CD4-positive, alpha-beta T cell treated with Interleukin-4 for 4 hours (primary cell): ENCODE data around the gene EHBP1.

Experiments
- DNase-seq: peaks from one replicate; pipeline ENCODE4 v3.0.0-alpha.2; 2020

The EHBP1 gene

DNA sequence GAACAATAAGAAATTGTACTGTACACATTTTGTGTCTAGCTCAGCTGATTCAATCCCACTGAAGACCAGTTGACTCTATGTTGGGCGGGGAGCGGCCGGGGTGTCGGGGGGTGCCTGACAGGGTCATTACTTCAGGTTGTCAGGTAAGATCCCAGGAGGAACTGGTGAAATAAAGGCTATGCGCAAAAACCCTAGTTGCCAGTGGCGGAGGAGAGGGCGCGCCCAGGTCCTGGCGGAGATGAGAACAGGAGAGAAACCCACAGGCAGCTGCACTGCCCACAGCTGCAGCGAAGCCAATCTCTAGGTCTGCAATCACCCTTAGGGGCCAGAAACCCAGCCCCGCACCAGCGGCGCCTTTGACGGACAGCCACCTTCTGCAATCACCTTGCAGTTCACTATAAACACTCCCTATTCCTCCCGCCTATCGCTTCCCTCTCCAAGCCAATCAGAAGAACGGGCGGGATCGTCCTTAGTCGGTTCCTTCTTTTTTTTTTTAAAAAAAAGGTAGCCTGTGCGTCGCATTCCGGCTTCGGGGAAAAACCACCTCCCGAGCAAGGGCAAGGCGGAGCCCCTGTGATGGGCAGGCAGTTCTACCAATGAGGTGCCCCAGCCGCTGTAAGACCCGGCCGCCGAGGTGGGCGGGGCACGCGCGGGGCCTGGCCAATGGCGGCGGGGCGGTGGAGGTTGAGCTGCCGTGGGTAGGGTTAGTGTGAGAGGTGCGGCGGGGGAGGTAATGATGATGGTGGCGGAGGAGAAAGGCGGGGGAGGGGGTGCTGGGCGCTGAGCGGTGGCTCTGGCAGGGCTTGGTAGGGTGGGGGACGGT, at the start of gene EHBP1:
TSS of gene EHBP1 (plus strand) at position 707 of the 823 bp plus-strand sequence. CDS start 1,479 bp downstream, outside the sequence.
- peak; percentile 99 for DNase-seq

DNA sequence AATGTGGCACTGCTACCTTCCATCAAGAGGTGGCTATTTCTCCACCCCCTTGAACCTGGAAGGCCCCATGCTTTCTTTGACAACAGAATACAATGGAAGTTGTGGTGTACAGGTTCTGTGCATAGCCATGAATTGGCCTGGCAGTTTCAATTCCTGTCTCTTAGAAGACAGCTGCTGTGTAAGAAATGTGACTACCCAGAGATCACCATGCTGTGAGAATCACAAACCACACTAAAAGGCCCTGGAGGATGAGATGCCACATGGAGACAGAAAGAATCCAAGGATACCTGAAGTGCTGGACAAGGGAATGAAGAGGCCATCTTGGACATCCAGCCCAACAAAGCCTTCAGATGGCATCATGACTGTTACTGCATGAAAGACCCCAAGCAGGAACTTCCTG, 47.7 kb upstream of the EHBP1 start:
- no peak for DNase-seq

DNA sequence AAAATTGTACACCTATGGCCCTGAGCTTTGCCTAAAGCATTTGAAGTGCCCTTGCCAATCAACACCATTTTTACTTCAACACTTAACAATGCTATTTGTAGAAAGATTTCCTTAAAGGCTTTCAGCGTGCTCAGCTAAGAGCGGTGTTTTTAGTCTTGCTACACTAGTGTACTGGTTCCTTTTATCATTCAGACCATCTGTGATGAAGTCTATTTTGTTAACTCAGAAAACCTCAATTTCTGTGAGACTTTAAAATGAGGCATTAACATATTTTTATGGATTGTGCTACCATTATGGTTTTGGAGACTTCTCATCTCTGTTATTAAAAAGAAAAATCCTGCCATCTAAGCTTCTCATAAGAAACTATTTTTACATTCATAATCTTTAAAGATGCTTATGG, 46.6 kb upstream of the EHBP1 start:
- no peak for DNase-seq

DNA sequence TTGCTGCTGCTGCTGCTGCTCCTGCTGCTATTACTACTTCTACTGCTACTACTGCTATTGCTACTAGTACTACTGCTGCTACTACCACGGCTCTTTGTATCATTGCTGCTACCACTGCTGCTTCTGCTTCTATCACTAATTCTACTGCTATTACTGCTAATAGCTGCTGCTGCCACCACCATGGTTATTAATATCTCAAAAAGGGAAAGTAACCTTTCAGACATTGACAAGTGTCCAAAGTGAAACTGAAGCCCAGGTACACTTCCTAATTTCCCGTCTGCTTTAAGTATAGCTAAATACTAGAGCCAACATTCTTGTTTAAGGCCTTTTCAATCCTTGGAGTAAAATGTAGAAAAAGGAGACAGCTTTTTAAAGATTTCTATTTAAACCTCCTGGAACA, 45.4 kb upstream of the EHBP1 start:
- no peak for DNase-seq

DNA sequence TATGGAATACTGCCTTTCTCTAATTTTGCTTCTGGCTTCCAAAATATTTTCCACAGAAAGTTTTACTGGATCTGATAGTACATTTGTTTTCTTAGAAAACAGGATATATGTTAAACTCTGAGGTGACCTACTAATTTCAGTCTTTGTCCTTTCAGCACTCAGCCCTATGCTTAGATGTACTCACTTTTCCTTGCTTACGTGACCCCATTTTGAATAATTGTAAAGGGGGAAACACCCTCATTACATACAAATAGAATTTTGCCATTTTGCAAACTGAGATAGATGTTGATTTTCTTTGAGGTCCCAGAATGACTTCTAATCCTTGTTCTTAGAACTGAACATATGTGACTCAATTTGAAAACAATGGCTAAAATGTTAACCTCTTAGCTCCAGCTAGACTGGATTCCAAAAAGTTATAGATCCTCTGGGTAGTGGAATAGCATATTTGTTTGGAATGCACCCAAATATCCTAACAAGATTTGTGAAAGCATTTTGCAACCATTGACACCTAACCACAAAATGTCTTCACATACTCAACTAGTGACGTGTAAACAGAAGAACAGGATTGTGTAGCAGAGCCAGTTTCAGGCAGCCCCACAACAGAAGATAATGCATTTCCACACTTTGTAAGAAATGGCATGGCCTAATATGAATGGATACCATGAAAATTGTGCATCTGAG, 44.8 kb upstream of the EHBP1 start:
- no peak for DNase-seq

DNA sequence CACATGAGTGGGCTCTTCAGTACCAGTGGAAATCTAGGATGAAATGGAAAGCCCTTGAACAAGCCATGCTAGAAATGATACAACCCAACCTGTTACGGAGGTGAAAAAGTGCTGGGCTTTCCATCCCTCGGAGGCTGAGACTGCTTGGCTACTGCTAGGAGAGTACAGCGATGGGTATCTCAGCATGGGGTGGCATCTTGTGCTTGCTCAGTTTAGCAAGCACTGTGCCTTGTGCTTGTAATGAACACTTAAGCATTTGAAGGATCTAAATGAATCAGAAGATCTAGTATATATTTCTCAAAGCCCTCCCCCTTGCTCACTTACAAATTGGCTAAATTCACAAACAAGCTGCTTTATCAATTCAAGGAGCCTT, 44.3 kb upstream of the EHBP1 start:
- no peak for DNase-seq

DNA sequence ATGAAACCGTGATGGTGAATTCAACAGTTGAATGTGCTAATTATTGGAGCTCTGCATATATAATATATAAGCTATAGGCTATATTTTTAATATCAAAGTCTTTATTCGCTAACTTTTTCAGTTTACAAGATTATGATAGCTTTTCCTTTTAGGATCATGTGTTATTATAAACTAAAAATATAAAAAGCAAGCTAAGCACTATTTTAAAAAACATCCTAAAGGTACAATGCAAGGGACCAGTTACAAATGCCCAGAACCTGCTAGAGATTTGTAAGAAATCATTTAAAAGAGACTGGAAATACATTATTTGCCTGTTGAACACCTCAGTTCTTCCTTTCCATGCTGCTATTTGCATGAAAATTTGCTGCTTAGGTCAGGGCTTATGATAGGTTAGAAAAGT, 43.4 kb upstream of the EHBP1 start:
- DNase-seq = no peak

DNA sequence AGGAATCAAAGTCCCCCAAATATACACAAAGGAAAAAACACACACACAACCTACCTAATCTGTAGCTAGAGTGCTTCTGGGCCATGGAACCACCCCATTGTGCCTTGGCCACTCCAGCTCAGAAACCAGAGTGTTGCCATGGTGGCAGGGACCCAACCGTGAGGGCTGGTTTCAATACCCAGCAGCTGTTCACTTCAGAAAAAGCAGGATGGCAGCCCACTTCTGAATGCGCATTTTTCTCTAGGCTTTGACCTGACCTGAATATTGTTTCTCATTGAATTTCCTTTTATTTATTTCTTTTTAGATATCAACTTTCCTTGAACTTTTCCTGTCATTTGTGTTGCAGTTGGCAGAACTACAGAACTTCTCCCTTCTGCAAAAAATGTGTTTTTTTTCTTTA, 43.0 kb upstream of the EHBP1 start:
- no peak for DNase-seq

DNA sequence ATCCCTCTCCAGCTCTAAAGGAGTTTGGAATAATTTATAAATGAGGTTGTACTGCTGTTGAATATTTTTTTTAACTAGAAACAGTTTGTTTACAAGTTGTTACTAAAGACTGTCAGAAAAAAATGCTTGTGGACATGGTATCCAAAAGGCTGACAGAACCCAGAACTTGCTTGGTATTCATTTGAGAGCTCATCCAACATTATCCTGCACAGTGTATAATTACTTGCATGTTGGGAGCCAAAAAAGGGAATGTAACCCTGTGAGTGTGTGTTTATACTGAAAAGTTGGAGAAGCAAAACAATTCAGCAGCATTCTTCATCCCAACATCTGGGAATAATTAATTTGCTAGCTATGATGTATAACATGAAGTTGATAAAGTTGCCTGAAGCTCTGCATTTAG, 42.1 kb upstream of the EHBP1 start:
- no peak for DNase-seq

DNA sequence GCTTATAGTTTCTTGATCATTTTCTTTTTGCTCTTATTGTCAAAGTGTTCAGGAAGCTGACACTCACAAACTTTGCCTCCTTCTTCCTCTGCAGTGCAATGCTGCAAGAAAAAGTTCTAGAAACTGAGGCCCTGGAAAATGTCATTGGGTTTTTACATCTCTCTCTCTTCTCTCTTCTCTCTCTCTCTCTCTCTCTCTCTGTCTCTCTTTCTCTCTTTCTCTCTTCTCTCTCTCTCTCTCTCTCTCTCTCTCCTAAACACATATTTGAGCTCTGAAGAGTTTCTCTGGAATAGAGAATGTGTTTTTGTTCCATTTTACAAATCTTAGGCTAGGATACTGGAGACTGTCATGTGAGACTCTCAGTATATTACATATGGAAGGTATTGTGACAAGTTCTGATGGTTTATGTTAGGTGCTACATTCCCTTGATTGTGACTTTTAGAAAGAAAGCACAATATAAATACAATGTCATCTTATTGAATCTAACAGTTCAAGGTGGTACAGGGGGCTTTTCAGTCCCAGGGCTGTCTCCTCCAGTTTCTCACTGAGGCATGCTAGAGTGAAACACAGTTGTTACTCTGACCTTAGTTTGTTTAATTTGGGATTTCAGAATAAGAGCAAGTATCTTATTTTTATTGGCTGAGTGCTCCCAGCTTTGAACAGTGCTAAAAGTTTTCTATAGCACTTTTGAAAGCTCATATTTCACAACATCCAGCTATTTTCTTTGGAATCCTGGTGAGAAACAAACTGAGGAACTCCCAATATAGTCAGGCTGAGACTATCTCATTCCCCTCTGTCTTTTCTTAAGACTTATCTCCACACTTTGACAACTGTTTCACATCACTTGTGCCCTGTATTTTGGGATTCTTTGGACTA, 41.4 kb upstream of the EHBP1 start:
- DNase-seq = no peak

DNA sequence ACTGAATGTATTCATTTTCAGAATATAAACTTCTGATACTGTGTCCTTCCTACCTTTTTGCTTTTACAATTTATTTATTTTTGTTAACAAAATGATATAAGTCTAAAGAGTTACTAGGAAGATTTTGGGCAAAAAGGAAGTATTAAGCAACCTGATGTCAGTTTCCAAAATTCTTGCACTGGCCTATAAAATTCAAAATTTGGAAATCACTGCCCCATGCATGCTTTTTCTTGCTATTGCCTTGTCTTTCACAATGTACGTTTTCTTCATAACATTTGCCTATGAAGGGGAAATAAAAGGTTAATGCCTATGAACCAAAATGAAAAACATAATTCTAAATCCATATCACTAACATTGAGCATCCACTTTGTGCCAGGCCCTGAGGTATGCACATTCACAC, 40.1 kb upstream of the EHBP1 start:
- no peak for DNase-seq

DNA sequence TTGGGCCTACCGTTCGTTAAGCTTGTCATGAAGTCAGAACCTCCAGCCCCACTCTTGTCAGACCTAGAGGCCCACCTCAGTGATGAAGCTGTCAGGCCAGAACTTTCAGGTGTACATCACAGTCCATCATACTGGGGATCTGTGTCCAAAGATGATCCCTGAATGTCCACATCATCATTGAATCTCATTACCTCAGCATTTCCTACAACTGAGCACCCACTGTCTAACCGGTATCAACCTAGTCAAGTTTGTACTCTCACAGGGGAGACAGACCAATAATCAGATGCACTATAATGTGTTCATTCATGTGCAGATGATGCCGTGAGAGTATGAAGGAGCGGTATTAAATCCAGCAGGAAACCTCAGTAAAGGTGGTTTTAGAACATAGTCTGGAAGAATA, 36.3 kb upstream of the EHBP1 start:
- no peak for DNase-seq

DNA sequence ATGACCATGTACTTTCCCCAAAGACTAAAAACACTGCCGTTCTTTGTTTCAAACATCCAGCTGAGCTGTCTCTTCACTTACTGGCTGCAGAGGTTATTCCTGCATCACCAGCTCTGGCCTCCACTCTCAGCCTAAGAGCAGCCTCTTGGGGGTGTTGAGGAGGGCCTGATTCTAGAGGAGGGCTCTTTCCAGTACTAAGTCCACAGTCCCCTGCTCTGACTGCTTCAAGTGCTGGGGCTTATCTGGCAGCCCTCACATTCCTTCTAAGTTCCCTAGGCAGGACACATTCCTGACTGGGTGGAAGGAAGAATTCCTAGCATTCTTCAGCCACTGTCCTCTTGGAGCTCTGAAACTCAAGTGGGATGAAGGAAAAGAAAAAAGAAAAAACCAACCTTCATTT, 32.9 kb upstream of the EHBP1 start:
- DNase-seq = no peak

DNA sequence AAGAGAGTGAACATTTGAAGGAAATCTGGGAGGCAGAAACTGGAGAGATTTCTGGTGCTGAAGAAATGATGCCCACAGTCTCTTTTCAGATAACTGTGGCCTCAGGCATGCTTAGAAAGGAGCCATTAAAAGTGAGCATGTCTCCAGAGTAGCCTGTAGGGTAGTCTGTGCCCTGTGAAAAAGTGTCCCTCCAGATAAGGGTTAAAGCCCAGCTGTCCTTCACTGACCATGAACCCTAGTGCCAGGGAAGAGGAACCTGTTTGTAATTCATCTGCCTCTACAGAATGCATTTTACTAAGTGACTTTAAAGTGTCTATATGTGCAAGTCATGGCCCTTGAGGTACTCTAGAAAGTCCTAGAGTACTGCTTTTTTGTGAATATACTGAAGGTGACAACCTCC, 30.5 kb upstream of the EHBP1 start:
- no peak for DNase-seq

DNA sequence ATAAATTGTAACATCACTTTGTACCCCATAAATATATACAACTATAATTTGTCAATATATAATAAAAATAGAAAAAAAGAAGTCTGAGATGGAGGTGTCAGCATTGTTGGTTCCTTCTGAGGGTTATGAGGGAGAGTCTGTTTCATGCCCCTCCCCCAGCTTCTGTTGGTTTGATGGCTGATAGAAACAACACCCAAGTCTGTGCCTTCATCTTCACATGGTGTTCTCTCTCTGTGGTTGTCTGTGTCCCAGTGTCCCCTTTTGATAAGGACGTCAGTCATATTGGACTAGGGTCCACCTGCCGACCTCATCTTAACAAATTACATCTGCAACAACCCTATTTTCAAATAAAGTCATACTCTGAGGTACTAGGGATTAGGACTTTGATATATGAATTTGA, 20.3 kb upstream of the EHBP1 start:
- no peak for DNase-seq

DNA sequence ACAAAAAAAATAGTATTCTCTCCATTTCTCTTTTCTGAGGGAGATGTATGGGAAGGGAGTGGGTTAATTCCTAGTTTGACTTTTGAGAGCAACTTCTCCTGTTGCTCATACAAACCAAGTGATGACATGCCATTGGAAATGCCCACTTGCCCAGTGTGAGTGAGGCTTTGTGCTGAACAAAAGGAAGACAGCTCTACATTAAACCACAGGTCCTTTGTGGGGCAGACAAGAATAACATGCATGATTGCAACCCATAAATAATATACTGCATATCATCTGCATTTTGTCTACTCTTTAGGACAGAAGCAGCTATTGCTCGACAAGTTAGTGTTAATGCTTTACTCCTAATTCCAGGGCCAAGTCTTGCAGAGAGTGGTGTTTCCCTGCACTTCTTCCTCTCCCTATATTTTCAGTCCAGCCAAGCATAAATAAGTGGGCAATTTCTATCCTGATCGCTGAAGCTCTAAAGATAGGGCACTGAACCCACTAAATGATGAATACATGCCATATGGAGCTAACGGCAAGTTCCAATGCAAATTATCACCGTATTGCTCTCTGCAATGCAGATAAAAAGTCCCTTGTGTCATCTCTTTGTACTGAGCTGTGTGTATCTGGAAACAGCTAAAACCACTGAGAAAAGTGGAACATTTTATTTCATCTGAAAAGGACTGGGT, 19.4 kb upstream of the EHBP1 start:
- DNase-seq = no peak

DNA sequence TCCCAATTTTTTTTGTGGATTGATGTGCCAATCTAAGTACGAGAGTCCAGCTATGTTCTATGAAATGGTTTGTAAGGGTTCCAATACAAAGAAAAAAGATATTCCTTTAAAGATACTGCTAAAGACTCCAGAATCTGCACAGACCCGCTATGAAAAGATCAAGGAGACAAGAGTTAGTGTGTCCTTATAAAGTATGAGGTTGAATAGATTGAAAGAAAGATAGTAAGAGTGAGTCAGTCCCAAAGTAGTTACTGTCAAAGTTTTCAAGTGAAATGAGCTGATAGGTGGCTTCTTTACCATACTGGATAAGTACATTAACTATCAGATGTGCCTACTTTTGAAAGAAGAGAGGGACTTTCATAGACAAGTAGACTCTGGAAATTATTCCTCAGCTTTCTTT, 17.9 kb upstream of the EHBP1 start:
- no peak for DNase-seq

DNA sequence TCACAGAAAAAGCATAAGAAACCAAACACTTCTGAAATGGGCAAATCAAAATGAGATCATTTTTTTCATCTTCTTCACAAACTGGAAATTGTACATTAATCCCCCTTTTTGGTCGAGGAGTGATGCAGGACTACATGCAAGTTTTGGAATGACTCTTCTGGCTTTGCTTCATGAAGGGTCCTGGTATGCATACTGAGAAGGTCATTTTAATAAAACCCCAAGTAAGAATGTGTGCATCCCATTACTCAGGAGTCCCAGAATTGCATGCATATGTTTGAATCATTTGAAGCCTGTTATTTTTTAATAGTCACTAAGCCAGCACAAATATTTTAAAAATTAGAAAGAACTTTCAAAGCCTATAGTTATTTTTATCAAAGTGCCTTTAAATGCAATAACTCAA, 16.7 kb upstream of the EHBP1 start:
- no peak for DNase-seq

DNA sequence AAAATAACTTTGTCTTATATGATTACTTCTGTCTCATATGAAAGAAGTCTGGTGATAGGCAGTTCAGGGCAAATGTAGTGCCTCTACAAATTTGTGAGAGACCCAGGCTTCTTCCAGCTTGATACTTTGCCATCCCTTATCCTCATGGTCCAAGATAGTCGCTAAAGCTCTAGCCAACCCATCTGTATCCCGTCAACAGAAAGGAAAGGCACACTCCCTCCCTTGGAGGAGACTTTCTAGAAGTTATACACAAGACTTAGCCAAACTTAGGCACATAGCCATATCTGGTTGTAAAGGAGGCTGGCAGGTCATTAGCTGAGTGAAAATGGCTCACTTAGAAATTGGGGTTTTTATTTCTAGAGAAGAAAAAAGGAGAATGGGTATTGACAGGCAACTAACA, 14.3 kb upstream of the EHBP1 start:
- DNase-seq = no peak

DNA sequence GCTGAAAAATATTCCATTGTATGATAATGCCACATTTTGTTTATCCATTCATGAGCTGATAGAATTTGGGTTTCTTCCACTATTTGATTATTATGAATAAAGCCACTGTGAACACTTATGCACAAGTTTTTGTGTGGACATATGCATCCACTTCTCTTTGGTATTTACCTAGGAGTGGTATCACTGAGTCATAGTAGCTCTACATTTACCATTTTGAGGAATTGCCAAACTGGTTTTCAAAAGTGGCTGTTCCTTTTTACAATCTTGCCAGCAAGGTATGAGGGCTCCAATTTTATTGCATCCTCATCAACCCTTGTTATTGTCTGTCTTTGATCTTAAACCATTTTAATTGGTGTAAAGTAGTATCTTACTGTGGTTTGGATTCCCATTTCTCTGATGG, 13.3 kb upstream of the EHBP1 start:
- no peak for DNase-seq

DNA sequence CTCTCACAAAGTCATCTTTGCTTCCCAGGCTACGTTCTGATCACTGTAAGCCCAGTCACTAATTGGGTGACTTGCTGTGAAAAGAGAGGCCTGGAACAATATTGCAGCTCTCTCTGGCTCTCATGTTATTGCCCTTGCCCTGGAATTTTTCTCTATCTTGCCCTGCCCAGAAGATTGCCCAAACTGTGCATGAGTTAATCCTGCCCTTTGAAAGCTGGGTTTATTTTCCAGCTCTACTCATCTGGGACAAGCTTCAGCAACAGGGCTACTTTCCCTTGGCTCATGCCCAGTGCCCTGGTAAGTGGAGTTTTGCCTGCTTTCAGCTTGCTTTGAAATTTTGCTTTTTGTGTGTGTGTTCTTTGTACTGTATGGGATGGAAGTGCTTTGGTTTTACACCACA, 6.9 kb upstream of the EHBP1 start:
- DNase-seq = no peak

DNA sequence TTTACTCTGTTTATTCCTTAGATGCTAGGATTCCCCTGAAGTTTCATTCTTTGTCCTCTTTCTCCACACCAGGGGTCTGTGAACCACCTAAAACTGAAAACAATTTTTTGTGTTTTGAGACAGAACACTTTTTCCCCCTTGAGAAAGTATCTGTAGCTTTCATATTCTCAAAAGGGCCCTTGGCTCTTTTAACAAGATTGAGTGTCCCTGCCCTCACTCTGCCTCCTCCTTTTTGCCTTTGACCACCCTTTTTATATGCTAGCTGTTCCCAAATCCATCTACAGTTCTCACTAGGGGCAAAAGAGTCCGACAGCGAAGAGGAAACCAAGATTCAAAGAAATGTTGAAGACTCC, 883 bp upstream of the EHBP1 start:
- no peak for DNase-seq
